Measurements from ENCODE around the gene PLA2G4D. TPM values are rescaled to one million over a fixed set of nuclear protein-coding genes. Genes with fewer than 3 reads are reported as not detected.
"Not testable (repeated sequence)": the region's sequence is repeated elsewhere in the genome, so short reads cannot be mapped to it uniquely, and the experiment has no call there.

PLA2G4D gene
- total RNA-seq, 1 donor from 2014 or later, result 0.13 TPM

- no peak for DNase-seq (ENCODE audit: low spot score)
Measured at GRCh38 chr15:42123546-42123945, 29.2 kb upstream of the PLA2G4D start.

- no peak for DNase-seq (ENCODE audit: low spot score)
Measured at GRCh38 chr15:42121682-42122081, 27.3 kb upstream of the PLA2G4D start.

DNA sequence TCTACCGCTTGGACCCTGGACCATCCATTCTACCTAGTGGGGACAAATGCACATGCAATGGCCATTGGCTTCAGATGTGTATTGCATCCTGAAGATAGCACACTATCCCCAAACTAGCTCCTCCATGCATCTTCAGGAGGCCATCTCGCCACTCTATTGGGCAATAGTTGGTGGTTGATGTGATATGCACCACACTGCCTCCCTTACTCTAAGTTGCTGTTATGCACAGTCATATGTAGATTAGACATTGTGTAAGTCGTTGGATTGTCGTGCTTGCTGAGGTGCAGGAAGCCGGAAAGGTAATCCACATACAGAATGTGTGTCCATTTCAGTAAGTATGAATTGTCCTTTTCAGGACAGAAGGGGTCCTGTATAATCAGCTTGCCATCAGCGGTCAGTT, 26.7 kb upstream of the PLA2G4D start:
- no peak for DNase-seq (ENCODE audit: low spot score)

DNA sequence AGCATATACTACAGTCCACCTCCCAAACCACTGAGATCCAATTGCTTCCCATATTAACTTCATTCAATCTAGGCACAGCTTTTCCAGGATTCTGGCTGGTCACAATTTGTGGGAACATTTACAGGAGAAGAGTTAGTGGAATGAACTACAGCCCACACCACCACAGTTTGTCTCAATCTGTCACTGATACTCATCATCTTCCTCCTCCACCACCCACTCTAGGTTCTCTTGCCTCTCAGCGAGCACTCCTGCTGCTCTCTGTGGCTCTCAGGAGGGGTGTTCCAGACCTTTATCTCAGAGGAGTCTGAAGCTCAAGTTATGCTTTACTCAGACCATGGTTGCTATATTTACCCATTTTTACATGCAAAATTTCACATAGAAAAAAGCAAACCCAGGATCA, 25.9 kb upstream of the PLA2G4D start:
- no peak for DNase-seq (ENCODE audit: low spot score)

- DNase-seq (ENCODE audit: low spot score), result no peak
Measured at GRCh38 chr15:42119446-42119760, 25.0 kb upstream of the PLA2G4D start.

- DNase-seq (ENCODE audit: low spot score), result no peak
Measured at GRCh38 chr15:42118650-42119445, 24.5 kb upstream of the PLA2G4D start.

- no peak for DNase-seq (ENCODE audit: low spot score)
Measured at GRCh38 chr15:42111924-42112323, 17.6 kb upstream of the PLA2G4D start.

DNA sequence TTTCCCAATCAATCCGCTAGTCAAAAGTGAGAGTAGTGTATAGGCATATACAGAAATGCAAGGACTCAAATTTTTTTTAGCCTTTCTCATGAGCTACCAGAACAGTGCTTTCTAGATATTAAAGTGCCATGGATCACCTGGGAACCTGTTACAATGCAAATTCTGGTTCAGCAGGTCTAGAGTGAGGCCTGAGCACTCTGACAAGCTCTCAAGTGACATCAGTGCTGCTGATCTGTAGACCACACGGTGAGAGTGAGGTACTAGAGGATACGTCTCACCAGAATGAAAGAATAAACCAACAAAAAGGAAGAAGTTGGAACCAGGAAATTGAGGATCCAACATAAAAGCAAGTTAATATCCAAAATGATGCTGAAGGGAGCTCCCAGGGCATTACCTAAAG, 16.0 kb upstream of the PLA2G4D start:
- DNase-seq (ENCODE audit: low spot score), result no peak

DNA sequence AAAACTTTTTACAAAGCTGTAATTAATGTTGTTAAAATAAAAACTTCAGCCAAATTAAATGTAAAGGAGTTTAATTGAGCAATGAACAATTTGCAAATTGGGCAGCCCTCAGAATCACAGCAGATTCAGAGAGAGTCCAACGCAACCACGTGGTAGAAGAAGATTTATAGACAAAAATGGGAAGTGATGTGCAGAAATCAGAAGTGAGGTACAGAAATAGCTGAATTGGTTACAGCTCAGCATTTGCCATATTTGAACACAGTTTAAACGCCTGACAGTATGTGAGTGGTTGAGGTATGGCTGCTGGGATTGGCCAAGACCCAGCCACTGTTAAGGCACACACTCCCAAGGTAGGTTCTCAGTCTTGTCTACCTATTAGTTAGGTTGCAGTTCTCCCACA, 14.4 kb upstream of the PLA2G4D start:
- no peak for DNase-seq (ENCODE audit: low spot score)

DNA sequence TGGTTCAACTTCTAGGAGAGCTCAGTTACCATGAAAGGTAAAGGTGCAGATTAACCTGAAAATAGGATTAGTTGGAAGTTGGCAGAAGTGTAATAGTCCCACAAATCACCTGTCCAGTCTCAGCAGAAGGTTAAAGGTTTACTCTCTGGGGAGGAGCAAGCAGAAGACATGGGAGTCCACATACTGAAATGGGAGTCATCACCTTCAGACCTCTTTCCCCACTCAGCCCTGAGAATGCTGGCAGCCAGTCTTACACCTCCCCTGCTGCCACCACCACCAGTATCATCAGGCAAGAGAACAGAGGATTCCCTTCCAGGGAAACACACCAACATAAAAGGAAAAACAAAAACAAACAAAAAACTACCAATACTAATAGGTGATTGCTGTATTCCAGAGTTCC, 13.8 kb upstream of the PLA2G4D start:
- DNase-seq (ENCODE audit: low spot score), result no peak

DNA sequence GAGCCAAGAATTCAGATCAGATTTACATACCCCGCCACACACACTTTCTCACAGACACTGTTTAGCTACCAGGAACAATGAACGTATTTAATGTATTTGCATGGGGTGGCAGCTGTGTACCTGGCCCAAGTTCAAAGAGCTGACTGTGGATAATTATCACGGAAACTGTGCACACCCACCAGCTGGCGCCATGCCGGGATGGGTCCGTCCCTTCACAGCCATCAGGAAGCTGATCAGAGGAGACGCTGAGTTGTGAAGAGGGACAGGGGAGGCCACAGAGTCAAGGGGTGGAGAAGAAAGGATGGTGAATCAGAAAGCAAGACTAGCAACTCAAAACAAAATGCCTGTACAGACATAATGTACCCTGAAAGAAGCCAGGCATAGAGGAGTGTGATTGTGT, 13.1 kb upstream of the PLA2G4D start:
- DNase-seq (ENCODE audit: low spot score), result peak; percentile 62

DNA sequence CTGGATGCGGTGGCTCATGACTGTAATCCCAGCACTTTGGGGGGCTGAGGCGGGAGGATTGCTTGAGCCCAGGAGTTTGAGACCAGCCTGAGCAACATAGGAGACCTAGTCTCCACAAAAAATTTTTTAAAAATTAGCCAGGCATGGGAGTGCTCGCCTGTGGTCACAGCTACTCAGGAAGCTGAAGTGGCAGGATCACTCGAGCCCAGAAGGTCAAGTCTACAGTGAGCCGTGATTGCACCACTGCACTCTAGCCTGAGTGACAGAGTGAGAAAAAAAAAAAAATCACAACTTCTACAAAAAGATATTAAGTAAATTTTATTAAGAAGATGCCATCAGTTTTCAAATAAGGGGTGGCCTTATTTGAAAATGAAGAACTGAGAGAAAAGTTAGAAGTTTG, 11.9 kb upstream of the PLA2G4D start:
- DNase-seq (ENCODE audit: low spot score), result no peak

DNA sequence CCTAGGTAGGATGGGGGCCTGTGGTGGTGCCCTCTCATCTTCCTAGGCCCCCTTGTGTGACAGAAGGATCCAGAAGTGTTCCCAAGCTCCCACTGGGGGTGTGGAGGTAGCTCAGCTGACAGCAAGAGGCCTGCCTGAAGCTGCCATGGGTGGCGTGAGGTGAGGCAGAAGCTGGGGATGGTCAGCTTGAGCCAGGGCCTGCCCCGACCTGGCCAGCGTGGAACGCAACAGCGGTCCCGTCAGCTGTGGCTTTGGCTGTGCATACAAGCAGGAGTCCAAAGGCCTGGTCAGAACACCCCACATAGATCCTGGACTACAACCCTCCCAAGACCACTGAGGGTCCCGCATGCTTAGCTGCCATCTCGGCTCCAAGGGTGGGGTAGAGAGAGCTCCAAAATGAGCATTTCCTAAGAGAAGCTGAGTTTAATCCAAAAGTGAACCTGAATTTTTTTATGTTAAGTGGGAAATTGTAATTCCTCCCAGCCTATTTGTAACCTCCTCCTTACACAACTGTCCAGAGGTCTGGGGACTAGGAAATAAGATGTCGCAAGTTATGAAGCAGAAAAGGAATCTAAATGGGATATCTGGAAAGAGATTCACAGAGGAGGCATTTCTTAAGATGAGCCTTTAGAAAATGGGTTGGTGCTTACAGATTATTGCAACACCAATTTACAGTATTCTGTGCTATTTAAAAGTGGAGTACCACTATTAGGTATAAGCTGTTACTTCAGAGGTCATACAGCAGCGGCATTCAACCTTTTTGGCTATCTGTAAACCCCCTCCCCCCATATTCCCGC, 9.9 kb upstream of the PLA2G4D start:
- DNase-seq (ENCODE audit: low spot score), result no peak

- DNase-seq (ENCODE audit: low spot score), result no peak
Measured at GRCh38 chr15:42102646-42103235, 8.4 kb upstream of the PLA2G4D start.

- no peak for DNase-seq (ENCODE audit: low spot score)
Measured at GRCh38 chr15:42101861-42102260, 7.5 kb upstream of the PLA2G4D start.

- peak; percentile 61 for DNase-seq (ENCODE audit: low spot score)
Measured at GRCh38 chr15:42100021-42100800, 5.8 kb upstream of the PLA2G4D start.

- no peak for DNase-seq (ENCODE audit: low spot score)
Measured at GRCh38 chr15:42097018-42097417, 2.7 kb upstream of the PLA2G4D start.

DNA sequence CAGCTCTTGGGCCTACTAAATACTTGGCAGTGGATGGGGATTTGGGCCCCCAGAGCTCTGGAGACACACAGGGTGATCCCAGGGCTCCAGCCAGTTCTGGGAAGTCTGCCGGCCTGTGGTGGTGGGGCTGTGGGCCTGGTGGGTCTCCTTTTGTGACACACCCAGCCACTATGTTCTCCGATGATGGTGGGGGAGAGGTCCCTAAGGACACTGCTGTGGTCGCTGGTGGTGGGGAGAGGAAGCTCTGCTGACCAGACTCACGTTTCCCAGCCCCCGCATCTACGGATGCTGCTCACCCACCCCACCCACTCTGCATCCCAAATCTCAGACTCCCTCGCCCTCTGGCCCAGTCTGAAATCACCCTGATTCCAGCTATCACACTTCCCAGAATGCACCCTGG, 396 bp downstream of the PLA2G4D start:
- no peak for DNase-seq (ENCODE audit: low spot score)

DNA sequence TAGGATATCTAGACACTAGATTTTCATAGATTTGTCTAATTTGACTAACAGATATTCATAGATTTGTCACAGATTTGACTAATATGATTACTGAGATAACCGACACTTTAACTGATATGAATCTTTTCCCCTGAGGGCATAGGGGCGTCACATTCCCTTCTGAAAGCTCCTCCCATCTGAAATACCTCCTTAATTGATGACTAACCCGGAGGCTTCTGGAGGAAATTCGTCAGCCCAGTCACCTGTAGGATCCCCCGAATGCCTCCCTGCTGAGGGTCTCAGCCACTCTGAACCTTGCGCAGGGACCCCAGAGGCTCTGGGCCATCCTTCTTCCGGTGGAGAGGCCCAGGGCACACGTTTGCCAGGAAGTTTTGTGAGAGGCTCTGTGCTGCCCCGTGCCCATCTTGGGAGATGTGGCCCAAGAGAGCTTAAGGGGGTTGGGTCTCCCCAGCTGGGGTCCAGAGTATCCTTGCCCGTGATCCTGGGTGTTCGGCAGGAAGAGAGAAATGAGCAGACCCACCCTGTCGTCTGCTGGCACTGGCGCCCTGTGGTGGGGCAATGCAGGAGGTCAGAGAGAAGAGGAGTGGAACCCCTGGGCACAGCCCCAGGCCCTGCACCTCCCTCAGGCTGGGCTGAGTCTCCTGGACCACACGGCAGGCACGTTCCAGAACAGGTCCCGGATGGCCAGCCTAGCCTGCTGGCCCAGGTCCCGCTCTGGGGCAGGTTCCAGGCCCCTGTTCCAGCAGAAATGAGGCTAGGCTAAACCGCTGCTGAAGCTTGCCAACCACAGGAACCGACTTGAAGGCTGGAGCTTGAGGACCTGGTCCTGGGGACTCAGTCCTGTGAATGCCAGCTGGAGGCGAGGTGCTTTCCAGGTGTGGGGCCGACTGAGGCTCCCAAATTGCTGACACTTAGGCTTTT, 1.7 kb downstream of the PLA2G4D start:
- no peak for DNase-seq (ENCODE audit: low spot score)

DNA sequence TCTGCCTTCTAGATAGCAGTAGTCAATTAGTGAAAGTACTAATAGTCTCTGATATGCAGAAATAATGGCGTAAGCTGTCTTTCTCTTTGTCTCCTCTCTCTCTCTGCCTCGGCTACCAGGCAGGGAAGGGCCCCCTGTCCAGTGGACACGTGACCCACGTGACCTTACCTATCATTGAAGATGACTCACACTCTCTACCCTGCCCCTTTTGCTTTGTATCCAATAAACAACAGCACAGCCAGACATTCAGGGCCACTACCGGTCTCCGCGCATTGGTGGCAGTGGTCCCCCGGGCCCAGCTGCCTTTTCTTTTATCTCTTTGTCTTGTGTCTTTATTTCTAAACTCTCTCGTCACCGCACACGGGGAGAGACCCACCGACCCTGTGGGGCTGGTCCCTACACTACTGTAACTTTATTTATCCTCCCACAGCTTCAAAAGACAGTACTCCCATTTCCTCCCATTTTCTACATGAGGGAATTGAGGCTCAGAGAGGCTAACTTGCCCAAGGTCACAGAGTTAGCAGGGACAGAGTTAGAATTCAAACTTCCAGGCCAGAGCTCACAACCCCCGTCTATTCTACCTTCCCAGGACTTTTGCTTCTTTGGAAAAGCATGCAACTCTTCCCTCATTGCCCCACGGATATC, 2.5 kb downstream of the PLA2G4D start:
- DNase-seq (ENCODE audit: low spot score), result not testable (repeated sequence)

DNA sequence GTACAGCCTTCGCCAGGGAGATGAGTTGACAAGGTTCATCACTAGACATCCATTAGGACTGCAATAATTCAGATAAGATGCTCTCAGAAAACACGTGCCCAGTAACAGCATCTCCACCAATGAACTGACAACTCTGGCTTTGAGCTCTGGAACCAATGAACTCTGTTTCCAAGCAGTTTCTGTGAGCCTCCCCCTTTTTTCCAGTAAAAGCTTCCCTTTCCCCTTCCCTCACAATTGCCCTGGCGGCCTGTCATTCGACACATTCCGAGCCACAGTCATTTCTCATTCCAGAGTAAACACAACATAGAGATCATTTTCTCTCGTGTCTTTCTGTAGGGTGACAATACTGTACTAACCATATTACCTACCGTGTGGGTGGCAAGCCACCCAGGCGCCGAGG, 3.6 kb downstream of the PLA2G4D start:
- DNase-seq (ENCODE audit: low spot score), result no peak

All from ureter (tissue), 1 donor.